ENCODE measurements around the gene ADAMTS12. TPM values are rescaled to one million over a fixed set of nuclear protein-coding genes. Genes with fewer than 3 reads are reported as not detected.
"Not testable (repeated sequence)": the region's sequence is repeated elsewhere in the genome, so short reads cannot be mapped to it uniquely, and the experiment has no call there.

ADAMTS12 gene
- polyA plus RNA-seq, 4 donors = 0.37 to 2.8 (median 0.54) TPM; not detected in 1

DNA sequence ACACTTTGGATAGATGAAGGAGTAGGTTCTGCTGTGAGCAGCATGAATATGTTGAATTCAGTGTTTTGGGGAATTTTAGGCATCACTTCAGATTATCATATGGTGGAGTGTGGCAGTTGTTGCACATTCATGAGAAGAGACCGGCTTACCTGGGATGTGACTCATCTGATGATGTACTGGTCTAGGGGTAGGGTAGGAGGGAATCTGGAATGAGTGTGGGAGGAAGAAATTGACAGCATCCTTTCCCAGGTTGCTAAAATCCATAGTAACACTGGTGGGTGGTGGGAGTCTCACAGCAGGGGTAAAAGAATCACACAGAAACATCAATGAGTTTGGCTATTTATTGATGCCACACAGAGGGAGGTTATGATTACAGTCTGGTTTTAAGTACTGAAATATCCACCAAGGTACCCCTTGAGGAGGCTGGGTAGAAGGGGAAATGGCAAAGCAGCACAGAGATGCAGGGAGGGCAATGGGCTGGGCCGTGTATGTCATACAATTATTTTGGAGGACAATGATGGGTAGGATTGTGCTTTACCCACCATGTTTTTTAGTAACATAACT is 368.5 kb downstream of the ADAMTS12 start:
- Histone ChIP-seq H3K4me1 (ENCODE audit: control insufficient read depth in 3 of 3, insufficient read depth in 2 of 3, low read depth in 1 of 3, low read length in 2 of 3) (no peaks in the 10 kb centered on the region), H3K9me3 (ENCODE audit: control insufficient read depth in 2 of 2, insufficient read depth in 1 of 2, low read depth in 1 of 2, low read length in 1 of 2) (no peaks in the 10 kb centered on the region), H3K36me3 (ENCODE audit: control insufficient read depth in 3 of 3, insufficient read depth in 2 of 3, low read depth in 1 of 3, low read length in 3 of 3) (no peaks in the 10 kb centered on the region), H3K27ac (ENCODE audit: low read depth in 1 of 3, low read length in 2 of 3) (no peak overlapping the region), H3K27me3 (ENCODE audit: control insufficient read depth in 3 of 3, insufficient read depth in 3 of 3, low read length in 3 of 3) (no peaks in the 10 kb centered on the region), H3K4me3 (ENCODE audit: low read depth in 1 of 3, low read length in 3 of 3) (no peak overlapping the region)
- WGBS, 3 donors = 74 to 84% (median 79%) methylated on average over 2 of the region's 2 CpGs
- DNase-seq = no peak
- no peak for FAIRE-seq

DNA sequence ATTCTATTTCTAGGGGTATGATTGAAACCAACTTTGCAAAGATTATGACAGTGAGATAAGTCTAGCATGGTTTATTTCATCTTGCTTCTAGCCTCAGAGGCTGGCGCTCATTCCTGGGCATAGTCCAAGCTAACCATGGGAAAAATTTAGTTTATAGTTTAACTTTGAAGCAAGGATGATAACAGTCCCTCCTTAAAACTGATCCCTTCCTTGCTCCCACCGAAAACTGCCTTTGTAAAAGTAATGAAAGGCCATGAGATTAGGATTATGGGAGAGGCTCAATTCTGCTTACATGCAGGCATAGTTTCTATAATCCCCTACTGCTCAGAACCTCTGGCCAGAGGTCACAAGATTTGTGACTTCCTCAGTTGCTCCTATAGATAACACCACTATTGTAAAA is 375.4 kb downstream of the ADAMTS12 start:
- DNase-seq = no peak
- no peaks in the 10 kb centered on the region for H3K27me3 ChIP-seq (ENCODE audit: control insufficient read depth in 3 of 3, insufficient read depth in 3 of 3, low read length in 3 of 3)
- no peaks in the 10 kb centered on the region for H3K4me1 ChIP-seq (ENCODE audit: control insufficient read depth in 3 of 3, insufficient read depth in 2 of 3, low read depth in 1 of 3, low read length in 2 of 3)
- WGBS, 3 donors = 24 to 56% (median 53%) methylated on average over 2 of the region's 2 CpGs
- FAIRE-seq = no peak
- H3K36me3 ChIP-seq (ENCODE audit: control insufficient read depth in 3 of 3, insufficient read depth in 2 of 3, low read depth in 1 of 3, low read length in 3 of 3) = no peaks in the 10 kb centered on the region
- no peak overlapping the region for H3K4me3 ChIP-seq (ENCODE audit: low read depth in 1 of 3, low read length in 3 of 3)
- no peak overlapping the region for H3K27ac ChIP-seq (ENCODE audit: low read depth in 1 of 3, low read length in 2 of 3)
- H3K9me3 ChIP-seq (ENCODE audit: control insufficient read depth in 2 of 2, insufficient read depth in 1 of 2, low read depth in 1 of 2, low read length in 1 of 2) = no peaks in the 10 kb centered on the region

DNA sequence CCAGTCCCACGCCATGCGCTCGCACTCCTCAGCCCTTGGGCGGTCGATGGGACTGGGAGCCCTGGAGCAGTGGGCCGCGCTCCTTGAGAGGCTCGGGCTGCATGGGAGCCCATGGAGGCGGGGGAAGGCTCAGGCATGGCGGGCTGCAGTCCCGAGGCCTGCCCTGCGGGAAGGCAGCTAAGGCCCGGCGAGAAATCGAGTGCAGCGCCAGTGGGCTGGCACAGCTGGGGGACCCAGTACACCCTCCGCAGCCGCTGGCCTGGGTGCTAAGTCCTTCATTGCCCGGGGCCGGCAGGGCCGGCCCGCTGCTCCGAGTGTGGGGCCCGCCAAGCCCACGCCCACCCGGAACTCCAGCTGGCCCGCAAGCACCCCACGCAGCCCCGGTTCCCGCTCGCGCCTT is 376.4 kb downstream of the ADAMTS12 start:
- not testable (repeated sequence) for H3K4me3 ChIP-seq (ENCODE audit: low read depth in 1 of 3, low read length in 3 of 3); DNase-seq; H3K36me3 ChIP-seq (ENCODE audit: control insufficient read depth in 3 of 3, insufficient read depth in 2 of 3, low read depth in 1 of 3, low read length in 3 of 3); FAIRE-seq; H3K27ac ChIP-seq (ENCODE audit: low read depth in 1 of 3, low read length in 2 of 3); H3K27me3 ChIP-seq (ENCODE audit: control insufficient read depth in 3 of 3, insufficient read depth in 3 of 3, low read length in 3 of 3); H3K4me1 ChIP-seq (ENCODE audit: control insufficient read depth in 3 of 3, insufficient read depth in 2 of 3, low read depth in 1 of 3, low read length in 2 of 3); H3K9me3 ChIP-seq (ENCODE audit: control insufficient read depth in 2 of 2, insufficient read depth in 1 of 2, low read depth in 1 of 2, low read length in 1 of 2)
- WGBS, 3 donors = 95 to 98% (median 95%) methylated on average over 23 to 32 of the region's 32 CpGs

DNA sequence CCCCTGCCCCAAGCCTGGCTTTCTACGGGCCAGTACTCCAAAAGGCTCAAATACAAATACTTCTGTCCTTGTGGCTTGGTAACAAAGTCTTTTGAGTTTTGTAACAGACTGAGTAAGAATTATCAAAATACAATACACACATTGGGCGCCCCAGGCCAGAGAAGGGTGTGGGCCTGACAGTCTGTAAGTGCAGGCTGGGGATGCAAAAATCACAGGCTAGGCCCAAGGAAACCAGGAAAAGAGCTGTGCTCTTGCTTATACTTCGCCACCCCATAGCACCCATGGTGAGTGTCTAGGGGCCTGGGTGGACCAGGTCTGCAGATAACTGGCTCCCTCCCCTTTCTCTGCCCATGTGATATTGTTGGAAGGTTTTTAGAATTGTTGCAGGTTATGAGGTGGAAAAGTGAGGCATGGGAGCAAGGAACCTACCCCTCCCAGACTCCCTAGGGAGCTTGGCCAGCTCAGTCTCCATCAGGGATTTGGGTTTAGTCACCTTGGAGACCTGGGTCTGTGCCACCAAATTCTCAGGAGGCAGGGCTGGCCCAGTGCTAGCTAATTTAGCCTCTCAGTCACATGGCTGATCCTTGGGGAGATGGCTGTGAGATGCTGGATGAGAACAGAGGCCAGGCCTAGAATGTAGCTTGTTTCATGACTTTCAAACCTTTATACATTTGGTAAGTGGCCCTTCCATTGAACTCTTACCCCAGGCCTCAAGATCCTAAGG is 378.2 kb downstream of the ADAMTS12 start:
- no peaks in the 10 kb centered on the region for H3K36me3 ChIP-seq (ENCODE audit: control insufficient read depth in 3 of 3, insufficient read depth in 2 of 3, low read depth in 1 of 3, low read length in 3 of 3)
- H3K27ac ChIP-seq (ENCODE audit: low read depth in 1 of 3, low read length in 2 of 3) = no peak overlapping the region
- WGBS, 3 donors = 61 to 78% (median 76%) methylated on average over 3 of the region's 3 CpGs

DNA sequence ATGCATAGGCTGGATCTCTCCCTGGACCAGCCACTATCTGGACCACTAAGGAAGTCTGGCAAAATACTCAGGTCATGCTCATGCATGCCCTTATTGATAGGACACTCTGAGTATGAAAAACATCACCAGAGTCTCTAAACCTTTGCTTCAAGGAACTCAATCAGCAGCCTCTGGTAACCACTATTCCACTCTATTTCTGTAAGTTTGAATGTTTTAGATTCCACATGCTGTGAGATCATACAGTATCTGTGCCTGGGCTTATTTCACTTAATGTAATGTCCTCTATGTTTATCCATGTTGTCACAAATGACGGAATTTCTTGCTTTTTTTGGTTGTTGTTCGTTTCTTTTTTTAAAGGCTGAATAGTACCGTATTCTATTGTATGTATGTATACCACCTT is 382.8 kb downstream of the ADAMTS12 start:
- DNase-seq = no peak
- H3K36me3 ChIP-seq (ENCODE audit: control insufficient read depth in 3 of 3, insufficient read depth in 2 of 3, low read depth in 1 of 3, low read length in 3 of 3) = no peaks in the 10 kb centered on the region
- no peak for FAIRE-seq

More for the DNA sequence above, 378.2 kb downstream of the ADAMTS12 start:
- Histone ChIP-seq H3K9me3 (ENCODE audit: control insufficient read depth in 2 of 2, insufficient read depth in 1 of 2, low read depth in 1 of 2, low read length in 1 of 2) (no peaks in the 10 kb centered on the region), H3K4me1 (ENCODE audit: control insufficient read depth in 3 of 3, insufficient read depth in 2 of 3, low read depth in 1 of 3, low read length in 2 of 3) (no peaks in the 10 kb centered on the region), H3K4me3 (ENCODE audit: low read depth in 1 of 3, low read length in 3 of 3) (no peak overlapping the region), H3K27me3 (ENCODE audit: control insufficient read depth in 3 of 3, insufficient read depth in 3 of 3, low read length in 3 of 3) (no peaks in the 10 kb centered on the region)
- no peak for FAIRE-seq
- DNase-seq = no peak

DNA sequence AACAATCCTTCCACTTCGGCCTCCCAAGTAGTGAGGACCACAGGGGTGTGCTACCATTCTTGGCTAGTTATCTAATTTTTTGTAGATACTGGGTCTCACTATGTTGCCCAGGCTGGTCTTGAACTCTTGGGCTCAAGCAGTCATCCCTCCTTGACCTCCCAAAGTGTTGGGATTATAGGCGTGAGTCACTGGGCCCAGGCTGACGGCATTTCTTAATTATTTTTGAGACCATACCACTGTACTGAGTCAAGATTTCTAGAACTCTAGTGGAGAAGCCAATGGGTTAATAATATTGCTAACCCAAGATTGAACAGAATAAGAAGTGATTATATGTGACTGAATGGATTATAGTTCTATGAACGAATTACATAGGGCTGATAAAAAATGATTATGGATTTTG is 384.4 kb downstream of the ADAMTS12 start:
- H3K4me3 ChIP-seq (ENCODE audit: low read depth in 1 of 3, low read length in 3 of 3) = no peak overlapping the region
- no peaks in the 10 kb centered on the region for H3K27me3 ChIP-seq (ENCODE audit: control insufficient read depth in 3 of 3, insufficient read depth in 3 of 3, low read length in 3 of 3)
- H3K36me3 ChIP-seq (ENCODE audit: control insufficient read depth in 3 of 3, insufficient read depth in 2 of 3, low read depth in 1 of 3, low read length in 3 of 3) = no peaks in the 10 kb centered on the region
- WGBS, 3 donors = 79 to 85% (median 84%) methylated on average over 4 of the region's 4 CpGs
- DNase-seq = no peak
- no peak overlapping the region for H3K27ac ChIP-seq (ENCODE audit: low read depth in 1 of 3, low read length in 2 of 3)
- no peaks in the 10 kb centered on the region for H3K9me3 ChIP-seq (ENCODE audit: control insufficient read depth in 2 of 2, insufficient read depth in 1 of 2, low read depth in 1 of 2, low read length in 1 of 2)
- FAIRE-seq = no peak
- H3K4me1 ChIP-seq (ENCODE audit: control insufficient read depth in 3 of 3, insufficient read depth in 2 of 3, low read depth in 1 of 3, low read length in 2 of 3) = no peaks in the 10 kb centered on the region

More for the DNA sequence above, 382.8 kb downstream of the ADAMTS12 start:
- no peaks in the 10 kb centered on the region for H3K27me3 ChIP-seq (ENCODE audit: control insufficient read depth in 3 of 3, insufficient read depth in 3 of 3, low read length in 3 of 3)
- no peaks in the 10 kb centered on the region for H3K4me1 ChIP-seq (ENCODE audit: control insufficient read depth in 3 of 3, insufficient read depth in 2 of 3, low read depth in 1 of 3, low read length in 2 of 3)
- H3K27ac ChIP-seq (ENCODE audit: low read depth in 1 of 3, low read length in 2 of 3) = no peak overlapping the region
- 75 to 90% (median 89%) methylated on average over 3 of the region's 3 CpGs for WGBS, 3 donors
- no peak overlapping the region for H3K4me3 ChIP-seq (ENCODE audit: low read depth in 1 of 3, low read length in 3 of 3)
- no peaks in the 10 kb centered on the region for H3K9me3 ChIP-seq (ENCODE audit: control insufficient read depth in 2 of 2, insufficient read depth in 1 of 2, low read depth in 1 of 2, low read length in 1 of 2)

DNA sequence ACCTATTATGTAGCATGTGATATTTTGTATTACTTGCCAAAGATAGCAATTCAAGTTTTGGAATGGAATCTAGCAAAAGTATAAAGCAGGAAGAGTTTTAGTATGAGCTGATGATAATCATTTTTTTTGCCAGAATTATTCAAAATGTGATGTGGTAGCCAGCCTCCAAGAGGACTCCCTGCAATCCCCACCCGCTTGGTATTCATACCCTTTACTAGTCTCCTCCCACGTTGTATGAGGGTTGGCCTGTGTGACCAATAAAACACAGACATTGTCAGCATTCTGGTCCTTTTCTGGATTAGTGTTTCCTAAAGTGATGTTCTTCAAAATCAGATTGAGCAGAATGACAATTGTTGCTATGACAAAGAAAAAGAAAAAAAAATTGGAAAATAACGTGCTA is 387.2 kb downstream of the ADAMTS12 start:
- Histone ChIP-seq H3K36me3 (ENCODE audit: control insufficient read depth in 3 of 3, insufficient read depth in 2 of 3, low read depth in 1 of 3, low read length in 3 of 3) (no peaks in the 10 kb centered on the region), H3K4me3 (ENCODE audit: low read depth in 1 of 3, low read length in 3 of 3) (no peak overlapping the region), H3K27me3 (ENCODE audit: control insufficient read depth in 3 of 3, insufficient read depth in 3 of 3, low read length in 3 of 3) (no peaks in the 10 kb centered on the region), H3K9me3 (ENCODE audit: control insufficient read depth in 2 of 2, insufficient read depth in 1 of 2, low read depth in 1 of 2, low read length in 1 of 2) (no peaks in the 10 kb centered on the region), H3K4me1 (ENCODE audit: control insufficient read depth in 3 of 3, insufficient read depth in 2 of 3, low read depth in 1 of 3, low read length in 2 of 3) (no peaks in the 10 kb centered on the region), H3K27ac (ENCODE audit: low read depth in 1 of 3, low read length in 2 of 3) (no peak overlapping the region)
- FAIRE-seq = no peak
- no peak for DNase-seq
- WGBS, 3 donors = 67 to 73% (median 67%) methylated on average over 3 of the region's 3 CpGs

DNA sequence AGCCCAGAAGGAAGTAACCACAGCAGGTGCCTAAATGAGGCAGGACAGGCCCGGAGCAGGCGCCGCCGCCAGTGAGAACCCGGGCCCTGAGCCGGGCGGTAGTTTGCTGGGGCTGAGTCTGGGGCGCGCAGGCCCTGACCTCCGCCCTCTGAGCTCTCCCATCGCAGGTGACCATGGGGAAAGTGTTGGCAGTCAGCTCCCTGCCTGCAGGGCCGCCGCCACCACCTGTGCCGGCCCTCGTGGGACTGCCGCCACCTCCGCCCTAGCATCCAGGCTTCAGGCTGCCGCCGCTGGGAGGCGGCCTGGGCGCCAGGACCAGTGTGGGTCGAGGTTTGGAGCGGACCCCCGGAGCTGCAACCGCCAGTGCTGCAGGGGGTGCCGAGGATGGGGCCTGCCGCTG is 389.9 kb downstream of the ADAMTS12 start:
- H3K36me3 ChIP-seq (ENCODE audit: control insufficient read depth in 3 of 3, insufficient read depth in 2 of 3, low read depth in 1 of 3, low read length in 3 of 3) = no peaks in the 10 kb centered on the region
- no peak for FAIRE-seq

DNA sequence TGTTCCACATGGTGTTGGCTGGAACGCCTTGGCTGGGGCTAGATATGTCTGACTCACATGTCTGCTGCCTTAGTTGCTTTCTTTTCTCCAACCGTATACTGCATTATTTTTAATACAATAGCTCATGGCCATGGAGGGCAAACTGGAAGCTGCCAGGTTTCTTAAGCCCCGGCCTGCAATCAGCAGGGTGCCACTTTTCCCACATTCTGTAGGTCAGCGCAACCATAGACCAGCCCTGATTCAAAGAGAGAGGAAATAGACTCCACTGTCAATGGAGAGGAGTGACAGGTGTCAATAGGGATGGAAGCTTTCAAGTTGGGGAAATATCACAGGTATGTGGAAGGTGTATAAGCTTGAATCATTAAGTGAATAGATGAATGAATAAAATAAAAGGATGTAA is 390.5 kb downstream of the ADAMTS12 start:
- Histone ChIP-seq H3K27ac (ENCODE audit: low read depth in 1 of 3, low read length in 2 of 3) (no peak overlapping the region), H3K27me3 (ENCODE audit: control insufficient read depth in 3 of 3, insufficient read depth in 3 of 3, low read length in 3 of 3) (no peaks in the 10 kb centered on the region), H3K36me3 (ENCODE audit: control insufficient read depth in 3 of 3, insufficient read depth in 2 of 3, low read depth in 1 of 3, low read length in 3 of 3) (no peaks in the 10 kb centered on the region), H3K4me1 (ENCODE audit: control insufficient read depth in 3 of 3, insufficient read depth in 2 of 3, low read depth in 1 of 3, low read length in 2 of 3) (no peaks in the 10 kb centered on the region), H3K9me3 (ENCODE audit: control insufficient read depth in 2 of 2, insufficient read depth in 1 of 2, low read depth in 1 of 2, low read length in 1 of 2) (no peaks in the 10 kb centered on the region), H3K4me3 (ENCODE audit: low read depth in 1 of 3, low read length in 3 of 3) (no peak overlapping the region)
- FAIRE-seq (no peak), DNase-seq (no peak)
- WGBS, 3 donors = 79 to 91% (median 90%) methylated on average over 4 of the region's 4 CpGs

More for the DNA sequence above, 389.9 kb downstream of the ADAMTS12 start:
- no peak for DNase-seq
- Histone ChIP-seq H3K4me3 (ENCODE audit: low read depth in 1 of 3, low read length in 3 of 3) (no peak overlapping the region), H3K9me3 (ENCODE audit: control insufficient read depth in 2 of 2, insufficient read depth in 1 of 2, low read depth in 1 of 2, low read length in 1 of 2) (no peaks in the 10 kb centered on the region), H3K4me1 (ENCODE audit: control insufficient read depth in 3 of 3, insufficient read depth in 2 of 3, low read depth in 1 of 3, low read length in 2 of 3) (no peaks in the 10 kb centered on the region), H3K27me3 (ENCODE audit: control insufficient read depth in 3 of 3, insufficient read depth in 3 of 3, low read length in 3 of 3) (no peaks in the 10 kb centered on the region), H3K27ac (ENCODE audit: low read depth in 1 of 3, low read length in 2 of 3) (no peak overlapping the region)
- WGBS, 3 donors = 91% methylated on average over 21 to 27 of the region's 27 CpGs
